GM19324 (cell line): ENCODE data around the gene CD80.

Experiments used
- ATAC-seq: cut with Tn5 transposase; IDR thresholded peaks from one replicate; pipeline ENCODE4 v1.9.1; 2021; ENCODE audit warnings: mild to moderate bottlenecking, moderate library complexity; ENCODE audit not compliant: unreplicated experiment, low FRiP score

CD80 gene

DNA sequence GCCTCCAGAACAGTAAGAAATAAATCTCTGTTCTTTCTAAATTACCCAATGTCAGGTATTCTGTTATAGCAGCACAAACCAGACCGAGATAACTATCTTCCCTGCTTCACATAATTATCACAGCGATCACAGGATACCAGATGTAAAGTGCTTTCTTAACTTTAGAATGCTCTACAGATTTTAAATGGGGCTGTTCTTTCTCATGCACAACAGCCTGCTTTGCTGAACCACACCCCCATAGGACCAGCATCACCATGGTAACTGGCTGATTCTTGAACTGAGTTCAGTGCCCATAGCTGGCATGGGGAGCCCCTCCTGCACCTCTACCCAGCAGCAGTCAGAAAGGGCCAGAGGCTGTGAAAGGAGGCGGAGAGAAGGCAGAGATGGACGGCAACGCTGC lies 7.8 kb downstream of the CD80 start:
- no peak for ATAC-seq

DNA sequence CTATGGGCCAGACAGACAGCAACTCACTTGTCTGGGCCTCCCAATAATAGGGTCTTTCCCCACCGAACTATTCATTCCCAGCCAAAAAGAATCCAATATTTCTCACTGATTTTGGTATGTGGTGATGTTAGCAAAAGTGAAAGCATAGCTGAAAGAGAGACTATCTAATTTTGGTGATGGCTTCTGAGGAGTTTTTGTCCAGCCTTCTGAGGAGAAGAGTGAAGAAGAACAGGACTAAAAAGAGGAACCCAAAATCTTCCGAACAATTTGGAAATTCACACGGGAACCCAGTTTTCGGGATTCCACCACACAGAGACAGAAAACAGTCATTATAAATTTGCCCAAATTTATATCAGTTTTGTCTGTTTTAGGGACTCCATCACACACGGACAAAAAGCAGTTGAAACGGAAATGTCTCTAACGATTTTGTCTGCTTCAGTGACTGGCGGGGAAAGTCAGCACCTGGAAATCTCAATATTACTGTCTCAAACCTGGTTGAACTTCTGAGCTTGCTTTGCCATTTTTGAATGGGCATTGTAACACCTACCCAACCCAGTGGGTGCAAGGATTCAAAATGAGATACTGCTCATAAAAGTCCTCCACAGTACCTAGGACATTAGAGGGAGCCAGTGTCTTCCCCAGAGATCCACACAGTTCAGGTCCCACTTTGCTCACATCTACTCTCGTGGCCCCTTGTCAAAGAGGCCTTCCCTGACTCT lies 9.1 kb downstream of the CD80 start:
- no peak for ATAC-seq

DNA sequence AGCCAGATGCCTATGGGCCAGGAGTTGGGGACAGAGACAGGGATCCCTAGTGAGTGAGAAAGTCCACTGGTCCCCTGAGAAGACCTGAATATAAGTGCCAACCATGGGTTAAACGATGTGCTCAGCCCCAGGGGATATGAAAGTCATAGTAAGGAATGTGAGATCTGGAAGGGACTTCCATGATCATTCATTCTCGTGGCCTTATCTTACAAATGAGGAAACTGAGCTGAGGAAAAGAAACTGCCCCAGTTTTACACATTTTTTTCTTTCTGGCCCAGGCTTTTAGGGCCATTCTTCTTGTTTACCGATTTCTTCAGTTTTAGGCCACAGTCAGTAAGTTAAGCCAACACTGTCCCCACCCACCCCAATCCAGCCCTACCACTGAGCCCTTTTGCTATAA lies 11.1 kb downstream of the CD80 start:
- ATAC-seq = no peak

DNA sequence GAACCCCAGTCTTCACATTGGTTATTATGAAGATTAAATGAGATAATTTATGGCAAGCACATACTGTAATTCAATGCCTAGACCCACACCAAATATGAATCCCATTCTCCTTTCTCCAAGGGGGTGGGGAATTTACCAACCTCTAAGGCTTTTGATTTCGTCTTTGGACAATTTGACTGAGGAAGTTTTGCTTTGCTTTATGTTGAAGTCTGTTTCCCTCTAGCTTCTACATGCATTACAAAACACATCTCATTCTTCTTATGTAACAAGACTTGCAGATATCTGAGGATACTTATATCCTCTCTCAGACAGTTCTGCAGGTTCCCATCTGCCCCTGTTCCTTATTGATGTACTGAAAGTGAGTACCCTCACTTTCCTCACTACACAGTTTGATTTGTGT lies 12.2 kb downstream of the CD80 start:
- ATAC-seq = no peak

DNA sequence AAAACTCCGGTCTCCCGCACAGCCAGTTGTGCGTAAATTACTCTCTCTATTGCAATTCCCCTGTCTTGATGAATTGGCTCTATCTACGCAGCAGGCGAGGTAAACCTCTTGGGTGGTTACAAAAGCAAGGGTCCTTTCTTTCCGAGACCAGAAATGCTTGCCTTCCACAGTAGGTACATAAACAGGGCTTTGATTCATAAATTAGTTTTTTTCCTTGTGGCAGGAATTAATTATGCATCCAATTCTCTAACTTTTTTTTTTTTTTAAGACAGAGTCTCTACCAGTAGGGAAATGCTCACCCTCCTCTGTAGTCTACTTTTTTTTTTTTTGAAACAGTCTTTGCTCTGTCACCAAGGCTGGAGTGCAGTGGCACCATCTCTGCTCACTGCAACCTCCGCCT lies 16.3 kb downstream of the CD80 start:
- no peak for ATAC-seq

DNA sequence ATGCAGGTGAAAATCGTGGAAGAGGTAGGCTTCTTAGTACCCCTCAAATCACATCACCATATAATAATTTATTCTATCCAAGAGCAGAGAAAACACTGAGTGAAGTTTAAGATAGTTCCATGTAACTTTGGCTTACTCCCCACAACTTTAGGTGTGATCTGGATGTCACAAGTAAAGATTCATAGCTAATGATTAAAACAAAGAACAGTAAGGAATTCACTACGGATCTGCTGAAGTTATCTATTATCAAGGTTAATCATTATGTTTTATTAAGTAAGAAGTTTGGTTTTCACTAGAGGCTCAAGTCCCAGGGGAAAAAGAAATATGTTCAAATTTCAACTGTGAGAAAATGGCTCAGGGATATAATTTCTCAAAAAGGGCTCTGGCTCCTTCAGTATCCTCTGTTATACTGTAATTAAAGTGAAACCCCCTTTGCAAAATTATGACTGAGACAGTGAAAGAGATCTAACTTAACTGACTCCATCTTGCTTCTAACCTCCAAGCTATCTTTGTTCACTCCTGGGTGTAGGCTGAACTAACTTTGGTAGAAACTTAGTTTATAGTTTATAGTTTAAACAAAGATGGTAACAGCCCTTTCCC lies 17.1 kb downstream of the CD80 start:
- ATAC-seq = no peak

DNA sequence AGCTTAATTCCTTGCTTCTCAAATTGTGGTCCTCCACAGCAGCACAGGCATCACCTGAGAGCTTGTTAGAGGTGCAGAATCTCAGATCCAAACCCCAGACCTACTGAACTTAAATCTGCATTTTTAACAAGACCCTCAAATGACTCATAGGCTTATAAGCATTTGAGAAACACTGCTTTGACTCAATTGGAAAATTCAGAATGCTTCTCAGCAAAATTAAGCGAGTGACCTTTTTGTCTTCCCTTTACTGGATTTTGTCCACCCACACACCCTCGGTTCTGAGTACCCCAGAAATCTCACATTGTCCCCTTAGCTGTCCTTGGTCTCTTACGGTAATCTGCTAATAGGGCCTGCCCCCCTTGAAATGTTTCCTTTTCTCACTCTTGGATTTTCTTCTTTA lies 17.9 kb downstream of the CD80 start:
- no peak for ATAC-seq

DNA sequence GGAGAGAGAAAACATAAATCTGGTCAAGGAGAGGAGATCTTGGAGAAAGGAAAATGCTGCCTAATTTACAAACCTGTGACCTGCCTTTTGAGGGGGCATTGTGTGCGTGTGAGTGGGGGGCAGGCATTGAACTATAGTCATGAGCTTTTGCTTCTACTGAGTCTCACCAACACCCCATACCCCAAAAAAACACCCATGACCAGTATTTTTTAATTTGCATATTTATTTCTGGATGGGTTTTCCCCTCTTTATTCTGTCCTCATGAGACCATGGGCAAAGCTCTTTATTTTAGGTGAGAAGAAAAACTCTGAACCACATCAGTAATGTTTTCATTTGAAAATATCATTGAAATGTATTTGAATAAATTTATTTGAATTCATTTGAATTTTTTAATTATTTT lies 20.6 kb downstream of the CD80 start:
- no peak for ATAC-seq

DNA sequence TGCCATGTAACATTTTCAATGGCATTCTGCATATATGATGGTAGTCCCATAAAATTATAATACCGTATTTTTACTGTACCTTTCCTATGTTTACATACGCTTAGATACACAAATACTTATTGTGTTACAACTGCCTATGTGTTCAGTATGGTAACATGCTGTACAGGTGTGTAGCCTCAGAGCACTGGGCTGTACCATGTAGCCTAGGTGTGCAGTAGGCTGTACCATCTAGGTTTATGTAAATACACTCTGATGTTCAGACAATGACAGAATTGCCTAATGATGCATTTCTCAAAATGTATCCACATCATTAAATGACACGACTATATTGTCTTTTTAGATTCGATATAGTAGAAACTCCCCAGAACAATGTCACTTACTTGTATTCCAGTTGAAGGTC lies 22.7 kb downstream of the CD80 start:
- ATAC-seq = no peak

DNA sequence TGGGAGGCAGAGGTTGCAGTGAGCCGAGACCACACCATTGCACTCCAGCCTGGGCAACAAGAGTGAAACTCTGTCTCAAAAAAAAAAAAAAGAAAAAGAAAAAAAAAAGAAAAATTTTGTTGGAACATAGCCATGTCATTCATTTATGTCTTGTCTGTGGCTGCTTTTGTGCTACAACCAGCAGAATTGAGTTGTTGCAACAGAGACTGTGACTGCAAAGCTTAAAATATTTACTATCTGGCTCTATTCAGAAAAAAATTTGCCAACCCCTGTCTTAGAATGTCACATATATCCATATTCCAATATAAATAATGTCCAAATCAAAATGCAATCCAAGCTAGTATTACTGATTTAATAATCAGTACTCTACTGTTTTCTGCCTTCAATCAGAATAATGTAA lies 25.1 kb downstream of the CD80 start:
- ATAC-seq = no peak

DNA sequence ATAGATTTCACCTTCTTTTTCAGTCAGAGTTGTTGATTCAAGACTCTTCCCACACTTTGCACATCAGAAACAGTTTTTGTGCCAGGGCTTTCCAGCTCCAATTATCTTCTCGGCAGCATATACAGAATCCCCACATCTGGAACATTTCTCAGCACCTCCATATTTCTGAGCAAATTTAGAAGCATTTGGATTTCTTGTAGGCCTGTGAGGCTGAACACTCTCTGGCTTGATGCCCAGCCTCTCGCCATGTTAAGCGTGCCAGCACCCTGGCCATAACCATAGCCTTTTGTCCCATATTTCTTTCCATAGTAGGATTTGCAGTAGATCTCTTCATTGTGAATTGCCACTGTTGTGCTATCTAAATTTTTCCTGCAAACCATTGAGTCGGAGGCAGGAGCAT lies 28.3 kb downstream of the CD80 start:
- no peak for ATAC-seq

DNA sequence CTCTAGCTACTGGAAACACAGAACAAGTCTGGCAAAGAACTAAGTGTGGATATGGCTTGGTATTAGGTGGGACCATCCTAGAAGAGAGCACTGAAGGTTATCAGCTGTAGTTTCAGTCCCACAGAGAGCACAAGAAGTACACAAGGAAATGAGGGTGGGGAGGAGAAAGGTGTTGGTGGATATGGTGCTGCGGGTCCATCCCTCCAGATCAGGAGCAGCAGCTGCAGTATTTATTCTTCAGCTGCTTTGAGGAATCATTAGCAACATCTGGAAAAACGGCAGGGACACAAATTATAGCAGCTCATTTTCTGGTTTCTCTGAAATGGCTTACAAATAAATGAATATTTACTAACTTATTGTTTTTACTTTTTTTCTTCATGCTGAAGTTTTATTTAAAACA lies 29.0 kb downstream of the CD80 start:
- no peak for ATAC-seq

DNA sequence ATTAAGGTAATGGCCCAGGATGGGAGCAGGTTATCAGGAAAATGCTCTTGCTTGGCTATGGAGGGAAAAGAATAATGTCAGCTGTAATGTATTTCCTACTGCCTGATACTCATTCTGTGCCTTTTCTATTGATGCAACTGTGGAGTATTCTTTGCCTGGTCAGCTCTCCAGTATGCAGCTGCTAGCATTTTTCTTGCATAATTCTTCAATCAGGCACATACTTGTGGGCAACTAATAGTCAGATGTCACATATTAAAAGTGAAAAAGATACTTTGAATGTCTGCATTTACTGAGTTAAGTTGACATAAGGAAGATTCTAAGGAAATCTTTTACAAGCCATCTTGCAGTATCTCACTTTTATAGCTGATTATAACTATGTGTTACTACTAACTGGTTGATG lies 29.5 kb downstream of the CD80 start:
- no peak for ATAC-seq

DNA sequence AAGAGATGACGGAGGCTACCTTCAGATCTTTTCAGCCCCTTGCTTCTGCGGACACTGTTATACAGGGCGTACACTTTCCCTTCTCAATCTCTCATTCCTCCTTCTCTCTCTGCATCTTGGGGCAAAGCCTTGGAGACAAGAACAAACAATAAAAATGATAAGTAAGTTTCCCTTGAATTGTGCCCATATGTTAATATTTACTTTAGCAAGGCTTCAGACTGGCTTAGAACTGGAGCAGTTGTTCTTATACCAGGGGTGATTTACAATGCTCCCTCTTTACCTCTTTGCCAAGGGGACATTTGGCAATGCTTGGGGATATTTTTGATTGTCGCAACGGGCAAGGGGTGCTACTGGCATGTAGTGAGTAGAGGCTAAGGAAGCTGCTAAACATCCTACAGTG lies 31.7 kb downstream of the CD80 start:
- ATAC-seq = no peak

DNA sequence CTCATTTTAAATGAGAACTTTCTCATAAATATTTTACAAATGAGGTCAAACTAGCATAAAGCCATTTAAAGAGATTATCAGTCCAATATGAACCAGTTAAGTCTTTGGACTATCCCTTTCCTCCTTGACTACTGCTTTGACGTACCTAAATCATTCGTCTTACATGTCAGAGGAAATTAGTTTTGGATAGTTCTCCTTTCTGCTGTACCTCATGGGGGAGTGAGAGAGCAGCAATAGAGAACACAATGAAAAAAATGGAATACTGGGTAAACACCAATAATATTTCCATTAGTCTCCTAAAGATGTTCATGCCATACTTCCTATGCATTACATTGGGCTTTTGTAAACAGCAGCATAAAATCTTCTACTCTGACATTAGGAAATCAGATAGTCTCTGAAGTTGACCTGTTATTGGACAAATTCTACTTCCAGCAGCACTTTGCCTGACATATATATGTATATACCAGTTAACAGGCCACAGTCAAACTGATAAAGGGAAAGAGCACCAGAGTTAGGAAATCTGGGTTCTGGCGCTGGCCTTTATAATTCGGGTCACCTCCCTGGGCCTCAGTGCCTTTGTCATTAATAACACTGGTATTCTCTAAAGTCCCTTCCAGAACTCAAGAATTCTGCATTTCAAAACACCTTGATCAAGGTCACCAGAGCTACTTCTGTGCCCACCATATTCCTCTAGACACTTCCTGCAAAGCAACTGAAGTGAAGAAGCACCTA lies 34.3 kb downstream of the CD80 start:
- no peak for ATAC-seq

DNA sequence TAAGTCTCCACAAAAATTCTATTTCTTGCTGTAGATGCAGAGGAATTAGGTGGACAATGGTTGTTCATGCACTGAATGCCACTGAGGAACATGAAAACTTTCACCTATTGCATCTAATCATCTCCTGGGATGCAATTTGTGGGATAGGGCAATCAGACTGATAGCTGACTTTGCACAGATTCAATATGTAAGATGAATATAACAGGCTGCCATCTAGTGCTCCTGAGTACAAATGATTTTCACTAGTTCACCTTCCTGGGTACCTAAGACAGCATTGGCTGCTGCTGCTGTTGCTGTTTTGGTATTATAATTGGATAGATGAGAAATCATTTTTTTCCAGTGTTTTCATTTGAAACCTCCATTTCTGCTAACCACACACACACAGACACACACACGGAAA lies 41.4 kb downstream of the CD80 start:
- no peak for ATAC-seq

DNA sequence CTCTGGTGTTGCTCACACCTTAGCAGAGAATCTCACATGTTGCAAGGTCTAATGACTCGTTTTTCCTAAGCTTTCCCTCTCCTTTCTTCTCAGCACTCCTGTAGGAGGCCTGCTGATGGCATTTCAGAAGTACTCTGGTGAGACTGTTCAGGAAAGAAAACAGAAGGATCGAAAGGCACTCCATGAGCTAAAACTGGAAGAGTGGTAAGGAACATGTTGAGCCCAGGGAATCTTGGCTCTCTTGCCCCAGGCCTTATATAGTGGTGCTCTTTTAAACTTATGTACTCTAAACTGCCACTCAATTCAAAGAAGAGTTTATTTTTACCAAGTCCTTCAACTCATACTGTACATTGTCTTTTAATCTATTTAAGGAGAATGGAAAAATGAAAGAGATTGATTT lies 42.3 kb downstream of the CD80 start:
- ATAC-seq = no peak

DNA sequence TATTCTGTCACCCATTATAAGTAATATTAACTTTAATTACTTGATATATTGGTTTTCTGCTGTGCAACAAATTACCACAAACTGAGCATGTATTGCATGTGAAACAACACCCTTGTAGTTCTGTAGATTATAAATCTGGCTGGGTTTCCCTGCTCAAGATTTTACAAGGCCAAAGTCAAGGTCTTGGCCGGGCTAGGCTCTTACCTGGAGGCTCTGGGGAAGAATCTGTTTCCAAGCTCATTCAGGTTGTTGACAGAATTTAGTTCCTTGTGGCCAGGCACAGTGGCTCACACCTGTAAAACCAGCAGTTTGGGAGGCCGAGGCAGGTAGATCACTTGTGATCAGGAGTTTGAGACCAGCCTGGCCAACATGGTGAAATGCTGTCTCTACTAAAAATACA lies 44.8 kb downstream of the CD80 start:
- ATAC-seq = no peak

DNA sequence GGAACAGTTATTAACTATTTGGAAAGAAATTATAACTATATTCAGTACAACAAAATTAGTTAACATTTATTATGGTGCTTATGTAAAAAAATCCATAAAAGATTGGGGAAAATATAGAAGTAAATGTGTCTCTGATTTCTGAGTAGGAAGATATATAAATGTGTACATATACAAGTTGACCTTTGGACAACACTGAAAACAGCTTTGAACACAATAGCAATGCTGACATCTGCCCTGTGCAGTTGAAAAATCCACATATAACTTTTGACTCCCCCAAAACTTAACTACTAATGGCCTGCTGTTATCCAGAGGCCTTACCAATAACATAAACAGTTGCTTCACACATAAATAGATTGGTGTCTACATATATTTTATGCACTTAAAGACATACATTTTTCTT lies 48.7 kb downstream of the CD80 start:
- no peak for ATAC-seq

DNA sequence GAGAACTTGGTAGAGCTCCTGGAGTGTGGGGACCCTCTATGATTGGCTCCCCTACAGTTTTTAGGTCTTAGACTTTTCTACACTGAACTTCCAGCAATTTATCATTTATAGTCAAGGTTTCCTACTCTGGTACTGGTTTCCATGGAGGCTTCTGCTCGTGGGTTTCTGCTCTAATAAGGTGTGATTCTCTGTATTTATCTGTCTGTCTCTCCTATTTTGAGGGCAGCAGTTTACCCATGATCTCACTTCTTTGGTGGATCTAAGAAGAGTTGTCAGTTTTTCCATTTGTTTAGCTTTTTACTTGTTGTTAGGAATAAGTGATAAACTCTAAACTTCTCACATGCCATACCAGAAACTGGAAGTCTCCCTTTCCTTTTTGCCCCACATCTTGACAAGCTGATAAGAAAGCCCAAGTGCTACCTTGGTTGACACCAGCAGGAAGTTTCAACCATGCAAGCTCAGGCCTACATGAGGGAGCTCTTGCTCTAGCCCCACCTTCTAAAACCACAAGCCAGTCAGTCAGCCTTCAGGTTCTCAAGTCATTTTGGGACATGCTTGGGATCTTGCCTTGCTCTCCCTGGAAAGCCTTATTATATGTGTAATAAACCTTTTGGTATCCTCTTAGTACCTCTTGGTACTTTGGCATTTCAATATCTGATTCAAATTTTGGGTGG lies 51.1 kb downstream of the CD80 start:
- ATAC-seq = no peak

DNA sequence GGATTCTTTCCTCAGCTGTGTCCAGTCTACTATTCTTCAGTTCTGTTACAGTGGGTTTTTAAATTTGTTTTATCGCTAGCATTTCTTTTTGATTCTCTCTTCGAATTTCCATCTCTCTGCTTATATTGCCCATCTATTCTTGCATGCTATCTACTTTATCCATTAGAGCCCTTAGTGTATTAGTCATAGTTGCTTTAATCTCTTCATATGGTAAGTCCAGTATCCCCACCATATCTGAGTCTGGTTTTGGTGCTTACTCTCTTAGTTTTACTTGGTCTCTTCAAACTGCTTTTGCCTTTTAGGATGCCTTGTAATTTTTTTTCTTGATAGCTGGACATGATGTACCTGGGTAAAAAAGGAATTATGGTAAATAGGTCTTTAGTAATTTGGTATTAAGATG lies 52.0 kb downstream of the CD80 start:
- no peak for ATAC-seq

DNA sequence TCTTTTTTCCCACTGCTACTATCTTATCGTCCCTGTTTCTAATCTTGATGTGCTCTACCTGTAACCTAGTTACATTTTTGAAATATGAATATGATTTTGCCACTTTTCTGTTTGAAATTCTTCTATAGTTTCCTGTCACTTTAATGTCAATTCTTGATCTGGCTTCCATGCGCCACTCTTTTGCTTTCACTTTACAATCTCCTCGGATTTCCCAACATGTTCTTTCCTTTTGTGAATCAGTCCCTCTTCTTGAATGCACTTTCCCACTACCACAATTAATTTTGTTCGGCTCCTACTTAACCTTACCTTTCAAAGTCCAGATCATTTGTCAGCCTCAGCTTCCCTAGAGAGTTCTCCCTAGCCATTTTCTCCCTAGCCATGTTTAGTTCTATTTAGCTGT lies 52.8 kb downstream of the CD80 start:
- ATAC-seq = no peak
